HG03558 (cell line): Measurements from ENCODE around the gene GOLGA8A.
"Not testable (repeated sequence)": the region's sequence is repeated elsewhere in the genome, so short reads cannot be mapped to it uniquely, and the experiment has no call there.

ENCODE experiments used
- ATAC-seq: cut with Tn5 transposase; IDR thresholded peaks from one replicate; pipeline ENCODE4 v1.9.1; 2021; ENCODE audit warnings: moderate number of reproducible peaks; ENCODE audit not compliant: unreplicated experiment; ENCODE audit errors: extremely low read depth

The GOLGA8A gene

GRCh38 chr15:34420953-34421352 is 16.7 kb downstream of the GOLGA8A start:
- ATAC-seq, result not testable (repeated sequence)

- not testable (repeated sequence) for ATAC-seq
These were observed 19.2 kb downstream of the GOLGA8A start for GRCh38 chr15:34418435-34418834.

GRCh38 chr15:34409511-34409910 is 28.1 kb downstream of the GOLGA8A start:
- not testable (repeated sequence) for ATAC-seq

DNA sequence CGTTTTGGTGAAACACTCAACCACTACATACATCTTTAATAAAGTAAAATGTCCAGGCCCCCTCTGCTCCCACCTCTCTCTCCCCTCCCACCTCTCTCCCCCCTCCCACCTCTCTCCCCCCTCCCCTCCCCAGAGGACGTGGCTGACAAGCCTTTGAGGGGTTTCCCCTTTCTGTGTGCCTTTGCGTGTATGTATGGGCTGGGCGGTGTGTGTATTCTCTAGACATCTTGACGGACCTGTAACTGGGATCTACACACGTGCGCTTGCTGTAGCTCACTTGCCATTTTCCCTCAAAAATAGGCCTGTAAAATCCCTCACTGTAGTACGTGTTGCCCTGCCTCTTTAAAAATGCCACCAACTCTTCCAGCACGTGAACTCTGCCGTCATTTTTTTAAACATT is 28.6 kb downstream of the GOLGA8A start:
- not testable (repeated sequence) for ATAC-seq

DNA sequence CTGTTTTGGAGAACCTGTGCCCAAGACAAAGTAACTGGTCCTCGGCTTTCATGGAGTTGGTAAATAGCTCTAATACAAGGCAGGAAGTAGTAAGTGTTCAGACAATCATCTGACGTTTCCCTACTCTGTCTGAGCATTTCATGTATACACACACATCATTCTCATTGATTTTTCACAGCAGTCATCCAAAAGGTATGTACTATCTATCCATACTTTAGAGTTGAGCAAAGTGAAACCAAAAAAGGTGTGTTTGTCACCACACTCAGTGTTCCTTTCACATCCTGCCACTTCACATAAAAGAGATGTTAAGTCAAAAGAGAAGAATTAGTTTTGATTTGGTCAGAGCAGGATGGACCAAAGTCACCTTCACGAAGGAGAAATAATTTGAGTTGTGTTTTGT is 33.7 kb downstream of the GOLGA8A start:
- ATAC-seq, result not testable (repeated sequence)

GRCh38 chr15:34403160-34403598 is 34.4 kb downstream of the GOLGA8A start:
- ATAC-seq, result not testable (repeated sequence)

DNA sequence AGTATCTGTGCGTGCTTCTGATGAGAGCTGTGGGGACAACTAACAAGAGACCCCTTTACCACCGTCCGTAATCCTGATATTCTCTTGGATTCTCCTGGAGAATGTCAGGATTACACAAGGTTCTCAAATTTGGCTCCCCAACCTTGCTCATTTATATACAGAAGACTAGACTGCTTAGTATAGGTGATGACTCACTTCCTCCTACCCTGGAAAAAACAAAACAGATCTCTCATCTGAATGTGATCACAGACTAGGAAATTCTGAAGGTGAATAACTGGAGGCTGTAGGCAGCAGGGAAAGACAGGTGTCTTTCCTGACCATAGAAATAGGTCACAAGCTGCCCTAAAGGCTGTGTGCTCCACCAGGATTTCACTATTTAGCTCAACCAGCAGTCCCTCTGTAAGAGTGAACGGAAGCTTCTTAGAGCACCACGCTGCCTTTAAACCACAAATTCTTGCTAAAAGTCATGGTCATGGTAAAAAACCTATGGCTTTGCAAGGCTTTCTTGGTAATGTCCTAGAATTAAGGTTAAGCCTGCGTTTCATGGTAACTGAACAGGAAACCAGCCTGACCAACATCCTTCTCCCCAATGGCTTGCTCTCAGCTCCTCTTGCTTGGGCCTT is 39.9 kb downstream of the GOLGA8A start:
- not testable (repeated sequence) for ATAC-seq

GRCh38 chr15:34392981-34393380 is 44.6 kb downstream of the GOLGA8A start:
- ATAC-seq, result not testable (repeated sequence)

DNA sequence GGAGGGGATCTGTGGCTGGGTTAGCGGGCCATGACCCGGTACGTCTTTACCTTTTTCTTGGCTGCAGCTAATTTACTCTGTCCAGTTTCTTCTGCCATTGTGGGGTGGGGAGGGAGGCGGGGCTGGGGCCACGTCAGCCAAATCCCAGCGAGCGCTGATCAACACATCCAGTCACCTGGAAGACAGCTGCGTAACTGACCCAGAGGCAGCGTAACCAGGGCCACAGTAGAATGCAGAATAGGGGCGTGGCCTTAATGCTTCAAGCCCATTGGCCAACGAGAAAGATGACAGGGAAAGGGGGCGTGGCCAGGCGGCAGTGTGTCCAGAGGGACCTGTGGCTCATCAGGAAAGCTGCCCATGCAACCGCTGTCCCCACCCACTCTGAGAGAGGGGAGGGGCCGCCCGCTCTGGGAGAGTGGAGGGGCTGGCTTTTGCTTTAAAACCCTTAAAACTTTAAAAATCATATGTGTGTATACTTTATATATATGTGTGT is 48.0 kb downstream of the GOLGA8A start:
- ATAC-seq, result not testable (repeated sequence)
